ENCODE results near the gene OR52E5.

OR52E5 gene

DNA sequence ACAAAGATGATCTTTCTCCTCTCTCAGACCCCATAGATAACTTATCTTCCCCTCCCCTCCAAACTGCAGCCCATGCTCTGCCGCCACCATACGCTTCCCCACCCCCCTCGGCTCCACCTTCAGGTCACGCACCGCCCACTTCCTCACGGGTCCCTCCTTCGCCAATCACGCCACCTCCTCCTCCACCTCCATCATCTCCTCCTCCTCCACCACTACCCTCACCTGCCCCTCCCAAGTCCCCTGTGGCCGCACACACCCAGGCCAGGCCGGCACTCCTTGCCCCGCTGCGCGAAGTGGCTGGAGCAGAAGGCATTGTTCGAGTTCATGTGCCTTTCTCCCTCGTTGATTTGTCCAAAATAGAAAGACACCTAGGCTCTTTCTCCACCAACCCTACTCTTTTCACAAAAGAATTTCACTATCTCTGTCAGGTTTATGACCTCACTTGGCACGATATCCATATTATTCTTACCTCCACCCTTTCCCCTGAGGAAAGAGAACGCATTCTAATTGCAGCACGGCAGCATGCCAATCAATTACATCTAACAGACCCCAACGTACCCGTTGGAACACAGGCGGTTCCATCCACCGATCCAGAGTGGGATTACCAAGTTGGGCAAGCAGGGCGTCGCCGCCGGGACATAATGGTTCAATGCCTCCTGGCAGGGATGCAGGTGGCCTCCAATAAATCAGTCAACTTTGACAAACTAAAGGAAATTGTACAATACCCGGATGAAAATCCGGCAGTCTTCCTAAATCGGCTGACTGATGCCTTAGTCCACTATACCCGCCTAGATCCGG lies 36.8 kb downstream of the OR52E5 start:
- TF ChIP-seq FOXP2 (optimal IDR thresholded peaks at IDR 0.05; ENCODE audit: borderline replicate concordance, extremely low read depth, extremely low read length, insufficient read depth) (no peak), SIN3A (IDR thresholded peaks at IDR 0.05; ENCODE audit: borderline replicate concordance, insufficient read depth, low read length) (no peak), POLR2AphosphoS5 (IDR thresholded peaks at IDR 0.05; ENCODE audit: low read depth, low read length) (no peak), REST (IDR thresholded peaks at IDR 0.05; ENCODE audit: insufficient read depth in 1 of 2, low read depth in 2 of 2, low read length in 2 of 2) (no peak)

DNA sequence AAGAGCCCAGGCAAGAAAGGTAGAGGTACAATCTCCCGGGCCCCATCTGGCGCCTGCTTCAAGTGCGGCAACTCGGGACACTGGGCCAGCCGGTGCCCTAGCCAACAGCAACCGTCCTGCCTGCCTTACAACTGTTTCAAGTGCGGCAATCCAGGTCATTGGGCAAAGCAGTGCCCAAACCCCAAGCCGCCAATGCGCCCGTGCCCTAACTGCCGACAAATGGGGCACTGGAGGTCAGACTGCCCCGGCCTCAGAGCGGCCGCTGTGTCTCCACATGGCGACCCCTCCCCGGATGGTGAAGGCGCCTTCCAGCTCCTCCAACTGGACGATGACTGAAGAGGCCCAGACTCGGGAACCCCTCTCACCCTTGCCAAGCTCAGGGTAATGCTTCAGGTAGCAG lies 37.6 kb downstream of the OR52E5 start:
- no peak for TF ChIP-seq TAF1 (IDR thresholded peaks at IDR 0.05; ENCODE audit: borderline replicate concordance, insufficient read depth, low read length)
- no peak for TF ChIP-seq FOXP2 (optimal IDR thresholded peaks at IDR 0.05; ENCODE audit: borderline replicate concordance, extremely low read depth, extremely low read length, insufficient read depth)
- TF ChIP-seq POLR2AphosphoS5 (IDR thresholded peaks at IDR 0.05; ENCODE audit: low read depth, low read length): no peak
- TF ChIP-seq SIN3A (IDR thresholded peaks at IDR 0.05; ENCODE audit: borderline replicate concordance, insufficient read depth, low read length): no peak
- no peak for TF ChIP-seq REST (IDR thresholded peaks at IDR 0.05; ENCODE audit: insufficient read depth in 1 of 2, low read depth in 2 of 2, low read length in 2 of 2)

DNA sequence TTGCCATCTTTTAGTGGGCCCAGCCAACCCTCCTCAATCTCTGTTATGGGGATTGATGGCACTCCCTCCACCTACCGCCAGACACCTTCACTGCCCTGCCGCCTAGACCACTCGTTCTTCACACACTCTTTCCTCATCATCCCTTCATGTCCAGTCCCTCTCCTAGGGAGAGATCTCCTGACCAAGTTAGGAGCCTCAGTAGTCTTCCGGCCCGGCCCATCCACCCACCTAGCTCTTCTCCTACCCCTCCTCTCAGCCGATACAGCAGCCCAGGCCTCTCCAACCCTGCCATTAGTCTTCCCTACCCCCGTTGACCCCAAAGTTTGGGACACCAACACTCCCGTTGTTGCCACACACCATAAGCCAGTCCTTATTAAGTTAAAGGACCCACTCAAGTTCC lies 38.1 kb downstream of the OR52E5 start:
- TF ChIP-seq REST (IDR thresholded peaks at IDR 0.05; ENCODE audit: insufficient read depth in 1 of 2, low read depth in 2 of 2, low read length in 2 of 2) (no peak), SIN3A (IDR thresholded peaks at IDR 0.05; ENCODE audit: borderline replicate concordance, insufficient read depth, low read length) (no peak), FOXP2 (optimal IDR thresholded peaks at IDR 0.05; ENCODE audit: borderline replicate concordance, extremely low read depth, extremely low read length, insufficient read depth) (no peak), POLR2AphosphoS5 (IDR thresholded peaks at IDR 0.05; ENCODE audit: low read depth, low read length) (no peak), TAF1 (IDR thresholded peaks at IDR 0.05; ENCODE audit: borderline replicate concordance, insufficient read depth, low read length) (no peak)

DNA sequence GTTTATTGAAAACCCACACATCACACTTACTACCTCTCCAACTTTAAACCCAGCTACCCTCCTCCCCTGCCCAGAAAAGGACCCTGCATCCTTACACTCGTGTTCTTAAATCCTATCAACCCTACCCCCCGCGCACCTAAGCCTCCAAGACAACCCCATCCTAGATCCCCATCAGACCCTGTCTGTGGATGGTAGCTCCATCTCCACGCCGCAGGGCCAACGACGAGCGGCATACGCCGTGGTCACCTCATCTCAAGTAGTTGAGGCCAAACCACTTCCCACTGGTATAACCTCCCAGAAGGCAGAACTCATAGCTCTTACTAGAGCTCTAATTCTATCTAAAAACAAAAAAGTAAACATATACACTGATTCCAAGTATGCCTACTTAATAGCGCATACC lies 39.7 kb downstream of the OR52E5 start:
- TF ChIP-seq REST (IDR thresholded peaks at IDR 0.05; ENCODE audit: insufficient read depth in 1 of 2, low read depth in 2 of 2, low read length in 2 of 2): no peak
- no peak for TF ChIP-seq POLR2AphosphoS5 (IDR thresholded peaks at IDR 0.05; ENCODE audit: low read depth, low read length)
- no peak for TF ChIP-seq TAF1 (IDR thresholded peaks at IDR 0.05; ENCODE audit: borderline replicate concordance, insufficient read depth, low read length)
- TF ChIP-seq FOXP2 (optimal IDR thresholded peaks at IDR 0.05; ENCODE audit: borderline replicate concordance, extremely low read depth, extremely low read length, insufficient read depth): no peak
- no peak for TF ChIP-seq SIN3A (IDR thresholded peaks at IDR 0.05; ENCODE audit: borderline replicate concordance, insufficient read depth, low read length)
